DND-41 (cell line): Measurements from ENCODE around the gene RACGAP1.

Source experiments
- EZH2 ChIP-seq: IDR thresholded peaks from 3 replicates; pipeline ENCODE4 v1.6.1; 2012; ENCODE audit warnings: borderline replicate concordance, low read depth, mild to moderate bottlenecking, moderate library complexity, low read length, inconsistent platforms; ENCODE audit not compliant: severe bottlenecking
- TF ChIP-seq, protein P1 (sequence below): IDR thresholded peaks from 2 replicates; pipeline ENCODE4 v1.5.1; 2012; ENCODE audit warnings: borderline replicate concordance, low read length, moderate library complexity, mild to moderate bottlenecking; ENCODE audit not compliant: poor library complexity, severe bottlenecking; ENCODE audit errors: extremely low read depth

DNA sequence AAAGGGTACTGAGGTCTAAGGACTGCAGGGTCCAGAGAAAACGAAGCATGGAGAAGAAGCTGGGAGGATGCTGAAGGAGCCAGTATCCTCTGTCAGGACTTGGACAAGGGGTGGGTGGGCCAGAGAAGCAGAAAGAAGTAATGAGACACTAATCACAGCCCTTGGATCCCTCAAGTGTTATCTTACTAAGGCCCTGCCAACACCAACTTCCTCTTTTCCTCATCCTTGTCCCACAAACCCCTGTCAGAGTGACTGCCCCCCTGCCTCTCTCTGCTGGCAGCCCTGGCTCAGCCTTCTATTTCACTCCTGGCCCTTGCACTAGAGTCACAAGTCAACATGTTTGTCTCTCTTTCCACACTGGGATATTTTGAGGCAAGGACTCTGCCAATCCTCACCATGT is 28.3 kb upstream of the RACGAP1 start:
- TF ChIP-seq, protein P1, sequence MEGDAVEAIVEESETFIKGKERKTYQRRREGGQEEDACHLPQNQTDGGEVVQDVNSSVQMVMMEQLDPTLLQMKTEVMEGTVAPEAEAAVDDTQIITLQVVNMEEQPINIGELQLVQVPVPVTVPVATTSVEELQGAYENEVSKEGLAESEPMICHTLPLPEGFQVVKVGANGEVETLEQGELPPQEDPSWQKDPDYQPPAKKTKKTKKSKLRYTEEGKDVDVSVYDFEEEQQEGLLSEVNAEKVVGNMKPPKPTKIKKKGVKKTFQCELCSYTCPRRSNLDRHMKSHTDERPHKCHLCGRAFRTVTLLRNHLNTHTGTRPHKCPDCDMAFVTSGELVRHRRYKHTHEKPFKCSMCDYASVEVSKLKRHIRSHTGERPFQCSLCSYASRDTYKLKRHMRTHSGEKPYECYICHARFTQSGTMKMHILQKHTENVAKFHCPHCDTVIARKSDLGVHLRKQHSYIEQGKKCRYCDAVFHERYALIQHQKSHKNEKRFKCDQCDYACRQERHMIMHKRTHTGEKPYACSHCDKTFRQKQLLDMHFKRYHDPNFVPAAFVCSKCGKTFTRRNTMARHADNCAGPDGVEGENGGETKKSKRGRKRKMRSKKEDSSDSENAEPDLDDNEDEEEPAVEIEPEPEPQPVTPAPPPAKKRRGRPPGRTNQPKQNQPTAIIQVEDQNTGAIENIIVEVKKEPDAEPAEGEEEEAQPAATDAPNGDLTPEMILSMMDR, result no peak
- TF ChIP-seq EZH2, result no peak
